ENCODE data around the gene LGI1. TPM values are rescaled to one million over a fixed set of nuclear protein-coding genes. Genes with fewer than 3 reads are reported as not detected.
"Not testable (repeated sequence)": the region's sequence is repeated elsewhere in the genome, so short reads cannot be mapped to it uniquely, and the experiment has no call there.

The LGI1 gene
- polyA plus RNA-seq, 3 donors = 0.03 TPM; not detected in 2

GRCh38 chr10:93827056-93827804 lies 69.5 kb downstream of the LGI1 start:
- no peak overlapping the region for H3K4me3 Mint-ChIP-seq

GRCh38 chr10:93831065-93831464 lies 73.3 kb downstream of the LGI1 start:
- H3K79me2 ChIP-seq (ENCODE audit: insufficient read depth, low read length); H3K4me1 ChIP-seq (ENCODE audit: control insufficient read depth in 1 of 2, insufficient read depth in 2 of 2, low read length in 2 of 2); H3K27me3 Mint-ChIP-seq (ENCODE audit: low read depth in 3 of 3); H3K36me3 ChIP-seq (replicated peaks in 1 of 2; ENCODE audit: control insufficient read depth in 1 of 2, insufficient read depth in 2 of 2, low read length in 2 of 2); H3K27me3 ChIP-seq (ENCODE audit: control insufficient read depth in 2 of 2, insufficient read depth in 2 of 2, low read length in 2 of 2); H3K4me3 ChIP-seq (replicated peaks in 1 of 3; ENCODE audit: low read depth in 2 of 3, low read length in 3 of 3); intact Hi-C loops (cut with micrococcal nuclease); H3K36me3 Mint-ChIP-seq; H3K4me3 Mint-ChIP-seq; H3K27ac Mint-ChIP-seq; DNase-seq; H3K27ac ChIP-seq (ENCODE audit: low read depth in 1 of 2, low read length in 2 of 2); H3K9me3 ChIP-seq (replicated peaks in 1 of 2; ENCODE audit: control insufficient read depth in 1 of 2, insufficient read depth in 1 of 2, low read length in 2 of 2); H3K4me2 ChIP-seq (replicated peaks; ENCODE audit: extremely low read depth, low read length, poor library complexity, severe bottlenecking); H3K4me1 Mint-ChIP-seq; H3K9ac ChIP-seq (ENCODE audit: insufficient read depth, low read length, poor library complexity, severe bottlenecking); H4K20me1 ChIP-seq (ENCODE audit: insufficient read depth, low read length); H2AFZ ChIP-seq (ENCODE audit: insufficient read depth, low read depth, low read length, poor library complexity, severe bottlenecking): not testable (repeated sequence)
- WGBS (ENCODE audit: insufficient coverage) = no CpG with 5 or more reads among the region's 1 CpG
- peaks cover 0 to 12% (median 5%) of the 10 kb centered on the region in 7 donors for H3K9me3 Mint-ChIP-seq

More at GRCh38 chr10:93827056-93827804, 69.5 kb downstream of the LGI1 start:
- no peaks in the 10 kb centered on the region for H3K79me2 ChIP-seq (ENCODE audit: insufficient read depth, low read length)
- peaks cover 0 to 6% (median 3%) of the 10 kb centered on the region in 3 donors for H3K27me3 Mint-ChIP-seq (ENCODE audit: low read depth in 3 of 3)
- no peak overlapping the region for H3K9ac ChIP-seq (ENCODE audit: insufficient read depth, low read length, poor library complexity, severe bottlenecking)
- H3K36me3 Mint-ChIP-seq = no peaks in the 10 kb centered on the region
- H3K4me1 ChIP-seq (ENCODE audit: control insufficient read depth in 1 of 2, insufficient read depth in 2 of 2, low read length in 2 of 2) = no peaks in the 10 kb centered on the region
- intact Hi-C loops (cut with micrococcal nuclease) = no loop called here
- no peaks in the 10 kb centered on the region for H3K27me3 ChIP-seq (ENCODE audit: control insufficient read depth in 2 of 2, insufficient read depth in 2 of 2, low read length in 2 of 2)
- H3K27ac Mint-ChIP-seq = no peak overlapping the region
- no peaks in the 10 kb centered on the region for H3K9me3 ChIP-seq (replicated peaks in 1 of 2; ENCODE audit: control insufficient read depth in 1 of 2, insufficient read depth in 1 of 2, low read length in 2 of 2)
- no peaks in the 10 kb centered on the region for H3K4me1 Mint-ChIP-seq
- no peak overlapping the region for H3K4me3 ChIP-seq (replicated peaks in 1 of 3; ENCODE audit: low read depth in 2 of 3, low read length in 3 of 3)
- H3K27ac ChIP-seq (ENCODE audit: low read depth in 1 of 2, low read length in 2 of 2) = no peak overlapping the region
- no peak overlapping the region for H3K4me2 ChIP-seq (replicated peaks; ENCODE audit: extremely low read depth, low read length, poor library complexity, severe bottlenecking)
- H4K20me1 ChIP-seq (ENCODE audit: insufficient read depth, low read length) = no peaks in the 10 kb centered on the region
- no peaks in the 10 kb centered on the region for H3K36me3 ChIP-seq (replicated peaks in 1 of 2; ENCODE audit: control insufficient read depth in 1 of 2, insufficient read depth in 2 of 2, low read length in 2 of 2)
- peaks cover 0 to 2% (median 0%) of the 10 kb centered on the region in 7 donors for H3K9me3 Mint-ChIP-seq
- WGBS (ENCODE audit: insufficient coverage) = 100% methylated on average over 1 of the region's 11 CpGs
- no peak for TF ChIP-seq CTCF (IDR thresholded peaks at IDR 0.05)
- no peak for DNase-seq
- H2AFZ ChIP-seq (ENCODE audit: insufficient read depth, low read depth, low read length, poor library complexity, severe bottlenecking) = no peak overlapping the region

Data from CD14-positive monocyte (primary cell).